GM12875 (cell line): Measurements from ENCODE around the gene MAP2.

Experiments
- H3K4me3 ChIP-seq: one replicate; pipeline ENCODE4 v1.5.1; 2011; ENCODE audit warnings: low read depth, low read length, control low read depth
- CTCF ChIP-seq: IDR thresholded peaks from 2 replicates; pipeline ENCODE4 v1.5.1; 2011; ENCODE audit warnings: low read depth, mild to moderate bottlenecking, control low read depth, inconsistent platforms, low read length, moderate library complexity, borderline replicate concordance; ENCODE audit not compliant: insufficient read depth

MAP2 gene

GRCh38 chr2:209549589-209549988 is 125.7 kb downstream of the MAP2 start:
- H3K4me3 ChIP-seq: no peak overlapping the region
- no peak for TF ChIP-seq CTCF

DNA sequence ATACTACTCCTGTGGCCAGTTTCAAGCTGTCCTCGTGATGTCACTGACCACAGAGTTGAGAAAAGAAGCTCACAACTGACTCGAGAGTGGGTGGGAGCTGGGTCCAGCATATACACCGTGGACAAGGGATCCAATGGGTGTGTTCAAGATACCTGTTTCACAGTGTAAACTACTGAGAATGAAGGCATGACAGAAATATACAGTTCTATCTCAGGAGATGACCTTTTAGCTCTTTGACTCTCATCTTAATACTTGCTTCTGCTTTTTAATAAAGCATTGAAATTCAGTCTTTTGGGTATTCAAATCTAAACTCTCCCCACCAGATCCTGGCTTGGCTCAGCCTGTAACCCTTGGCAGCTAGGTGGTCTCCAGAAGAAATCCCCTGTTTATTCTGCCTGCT is 130.1 kb downstream of the MAP2 start:
- TF ChIP-seq CTCF: no peak

GRCh38 chr2:209556354-209556961 is 132.6 kb downstream of the MAP2 start:
- H3K4me3 ChIP-seq: no peak overlapping the region
- TF ChIP-seq CTCF: peak; percentile 38; the same call in 1 of the 2 replicates

More for the DNA sequence above, 130.1 kb downstream of the MAP2 start:
- H3K4me3 ChIP-seq: no peak overlapping the region

- H3K4me3 ChIP-seq: no peak overlapping the region
- TF ChIP-seq CTCF: no peak
Measured at GRCh38 chr2:209560911-209561310, 137.1 kb downstream of the MAP2 start.

DNA sequence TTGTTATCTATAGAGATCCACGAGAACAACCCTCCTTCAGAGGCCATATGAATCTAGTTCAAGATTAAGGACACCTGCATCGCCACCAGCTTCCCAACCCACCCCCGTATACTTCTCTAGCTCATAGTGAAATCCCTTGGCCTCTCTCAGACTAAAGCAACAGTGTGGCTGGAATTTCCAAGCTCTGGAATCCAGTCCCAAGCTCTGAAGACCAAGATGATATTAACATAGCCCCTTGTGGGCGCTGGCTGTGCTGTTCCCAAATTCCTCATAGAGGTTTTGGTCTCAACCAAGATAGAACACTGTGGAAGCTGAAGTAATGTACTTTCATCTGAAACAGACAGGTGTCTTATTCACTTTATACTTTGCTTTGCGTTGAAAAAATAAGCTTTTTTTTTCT is 139.6 kb downstream of the MAP2 start:
- H3K4me3 ChIP-seq: no peak overlapping the region
- TF ChIP-seq CTCF: no peak

DNA sequence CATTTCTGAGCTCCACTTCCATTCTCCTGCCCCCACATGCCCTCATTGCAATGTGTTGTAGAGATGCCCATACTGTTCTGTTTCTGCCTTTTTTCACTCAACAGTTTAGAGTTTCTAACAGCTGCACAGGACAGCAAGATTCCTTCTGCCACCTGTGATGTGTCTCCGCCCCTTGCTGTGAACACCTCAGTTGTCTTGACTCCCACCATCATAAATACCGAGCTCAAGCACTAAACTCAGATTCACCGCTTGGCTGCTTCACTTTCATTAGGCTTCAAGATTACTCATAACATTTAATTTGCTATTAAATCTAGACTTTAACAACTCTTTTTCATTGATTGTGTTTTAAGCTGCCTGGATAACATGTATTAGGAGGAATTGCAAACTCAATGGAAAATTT is 141.0 kb downstream of the MAP2 start:
- no peak for TF ChIP-seq CTCF
- no peak overlapping the region for H3K4me3 ChIP-seq

GRCh38 chr2:209565896-209566582 is 142.2 kb downstream of the MAP2 start:
- TF ChIP-seq CTCF: no peak
- no peak overlapping the region for H3K4me3 ChIP-seq
